PC-3 (cell line): Measurements from ENCODE around the gene FAM217A. TPM values are rescaled to one million over a fixed set of nuclear protein-coding genes. Genes with fewer than 3 reads are reported as not detected.

ENCODE experiments used
- ATAC-seq: fragments of 200-7000 bp; cut with Tn5 transposase; 2 replicates; pipeline ENCODE4 v1.9.1; 2020; ENCODE audit warnings: mild to moderate bottlenecking, moderate library complexity
- BruUV-seq: library from RNA; stranded (reverse); fragments of 400-500 nt; replicated peaks from 2 replicates; lab custom pipeline; 2021; lab: Mats Ljungman, UMichigan
- CTCF ChIA-PET: fragments of 300-600 bp; sonication (Branson Sonifier 250); formaldehyde crosslinking; loops from one replicate; lab custom pipeline; 2022; ENCODE audit warnings: antibody characterized with exemption; lab: Charles Lee
- POLR2A ChIA-PET: fragments of 300-600 bp; sonication (Branson Sonifier 250); formaldehyde crosslinking; loops from one replicate; lab custom pipeline; 2022; ENCODE audit warnings: antibody characterized with exemption; ENCODE audit not compliant: unreplicated experiment; lab: Charles Lee
- DNase-seq: peaks from one replicate; pipeline ENCODE4 v3.0.0-alpha.2; 2015
- H2AFZ ChIP-seq: fragments of 300-600 bp; sonication (generic); 2 replicates; pipeline ENCODE4 v1.6.0; 2016; ENCODE audit warnings: antibody characterized with exemption, low read length
- H3F3A ChIP-seq: fragments of 300-600 bp; sonication (generic); one replicate; pipeline ENCODE4 v1.6.0; 2017; ENCODE audit warnings: antibody characterized with exemption, low read length, control low read depth, mild to moderate bottlenecking; ENCODE audit not compliant: unreplicated experiment
- H3K27ac ChIP-seq: fragments of 300-600 bp; sonication (generic); 2 replicates; pipeline ENCODE4 v1.5.1; 2016; ENCODE audit warnings: mild to moderate bottlenecking, low read length
- H3K27me3 ChIP-seq: fragments of 300-600 bp; sonication (generic); 2 replicates; pipeline ENCODE4 v1.6.1; 2016; ENCODE audit warnings: low read length, mixed read lengths
- H3K36me3 ChIP-seq: fragments of 300-600 bp; sonication (generic); 2 replicates; pipeline ENCODE4 v1.6.1; 2016; ENCODE audit warnings: low read depth, mixed run types, low read length, mixed read lengths
- H3K4me1 ChIP-seq: fragments of 300-600 bp; sonication (generic); 2 replicates; pipeline ENCODE4 v1.5.1; 2016; ENCODE audit warnings: low read length; ENCODE audit not compliant: insufficient read depth
- H3K4me2 ChIP-seq: fragments of 300-600 bp; sonication (generic); 2 replicates; pipeline ENCODE4 v1.6.0; 2016; ENCODE audit warnings: low read length
- H3K4me3 ChIP-seq: fragments of 300-600 bp; sonication (generic); 2 replicates; pipeline ENCODE4 v1.5.1; 2016; ENCODE audit warnings: mild to moderate bottlenecking, low read length, mixed read lengths
- H3K79me2 ChIP-seq: fragments of 300-600 bp; sonication (generic); 2 replicates; pipeline ENCODE4 v1.6.1; 2017; ENCODE audit warnings: low read length, mixed read lengths
- H3K9ac ChIP-seq: fragments of 300-600 bp; sonication (generic); 2 replicates; pipeline ENCODE4 v1.6.0; 2016; ENCODE audit warnings: mild to moderate bottlenecking, low read length
- H3K9me2 ChIP-seq: fragments of 300-600 bp; sonication (generic); replicated peaks from 2 replicates; pipeline ENCODE4 v1.6.1; 2016; ENCODE audit warnings: mixed run types, low read length, mixed read lengths
- H3K9me3 ChIP-seq: fragments of 300-600 bp; sonication (generic); 2 replicates; pipeline ENCODE4 v1.6.1; 2016; ENCODE audit warnings: low read length, mixed read lengths
- H4K20me1 ChIP-seq: fragments of 300-600 bp; sonication (generic); 2 replicates; pipeline ENCODE4 v1.6.1; 2016; ENCODE audit warnings: low read length, mixed read lengths
- EZH2 ChIP-seq: fragments of 300-600 bp; sonication (generic); IDR thresholded peaks from one replicate; pipeline ENCODE4 v1.6.1; 2017; ENCODE audit warnings: antibody characterized with exemption, mild to moderate bottlenecking, low read length; ENCODE audit not compliant: unreplicated experiment
- EZH2phosphoT487 ChIP-seq: fragments of 300-600 bp; sonication (generic); IDR thresholded peaks from 2 replicates; pipeline ENCODE4 v1.6.1; 2018; ENCODE audit warnings: mild to moderate bottlenecking, antibody characterized with exemption, low read length, borderline replicate concordance
- intact Hi-C: fragments of 100-400 bp; cut with micrococcal nuclease; formaldehyde crosslinking; loops from 2 replicates; pipeline ENCODE4 v1.9.0; 2023
- total RNA-seq: library from RNA; depleted of rRNA; stranded (reverse); fragments of >200 nt; gene quantifications from 2 replicates; pipeline ENCODE4 v1.2.3, GENCODE V29; 2014
- TF ChIP-seq, protein P1 (sequence below): fragments of 300-600 bp; sonication (generic); conservative IDR thresholded peaks from 2 replicates; pipeline ENCODE4 v1.5.1; 2017; ENCODE audit warnings: antibody characterized with exemption, low read depth, mild to moderate bottlenecking, low read length

FAM217A gene
- total RNA-seq, 1 experiment from 2014 or later, result not detected

GRCh38 chr6:4124351-4124750 lies 45.4 kb upstream of the FAM217A start:
- TF ChIP-seq EZH2phosphoT487 (no peak), EZH2 (no peak)
- TF ChIP-seq, protein P1, sequence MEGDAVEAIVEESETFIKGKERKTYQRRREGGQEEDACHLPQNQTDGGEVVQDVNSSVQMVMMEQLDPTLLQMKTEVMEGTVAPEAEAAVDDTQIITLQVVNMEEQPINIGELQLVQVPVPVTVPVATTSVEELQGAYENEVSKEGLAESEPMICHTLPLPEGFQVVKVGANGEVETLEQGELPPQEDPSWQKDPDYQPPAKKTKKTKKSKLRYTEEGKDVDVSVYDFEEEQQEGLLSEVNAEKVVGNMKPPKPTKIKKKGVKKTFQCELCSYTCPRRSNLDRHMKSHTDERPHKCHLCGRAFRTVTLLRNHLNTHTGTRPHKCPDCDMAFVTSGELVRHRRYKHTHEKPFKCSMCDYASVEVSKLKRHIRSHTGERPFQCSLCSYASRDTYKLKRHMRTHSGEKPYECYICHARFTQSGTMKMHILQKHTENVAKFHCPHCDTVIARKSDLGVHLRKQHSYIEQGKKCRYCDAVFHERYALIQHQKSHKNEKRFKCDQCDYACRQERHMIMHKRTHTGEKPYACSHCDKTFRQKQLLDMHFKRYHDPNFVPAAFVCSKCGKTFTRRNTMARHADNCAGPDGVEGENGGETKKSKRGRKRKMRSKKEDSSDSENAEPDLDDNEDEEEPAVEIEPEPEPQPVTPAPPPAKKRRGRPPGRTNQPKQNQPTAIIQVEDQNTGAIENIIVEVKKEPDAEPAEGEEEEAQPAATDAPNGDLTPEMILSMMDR, result no peak
- peaks cover 44% of the 10 kb centered on the region for H3K4me1 ChIP-seq
- DNase-seq, result no peak
- H4K20me1 ChIP-seq, result no peaks in the 10 kb centered on the region
- intact Hi-C loops, result no loop called here
- no peaks in the 10 kb centered on the region for H3K9me3 ChIP-seq
- no peaks in the 10 kb centered on the region for H3K27me3 ChIP-seq
- H3K36me3 ChIP-seq, result peaks cover 52% of the 10 kb centered on the region
- no peaks in the 10 kb centered on the region for H3K9me2 ChIP-seq
- POLR2A ChIA-PET, result no interaction called here
- CTCF ChIA-PET, result no interaction called here
- ATAC-seq, result no peak
- no peak overlapping the region for H3K27ac ChIP-seq
- H3K4me3 ChIP-seq, result no peak overlapping the region
- no peaks in the 10 kb centered on the region for H3K79me2 ChIP-seq
- H3K4me2 ChIP-seq, result no peak overlapping the region
- BruUV-seq, result no TSS peak
- H2AFZ ChIP-seq, result no peak overlapping the region
- H3K9ac ChIP-seq, result no peak overlapping the region
- peaks cover 10% of the 10 kb centered on the region for H3F3A ChIP-seq

DNA sequence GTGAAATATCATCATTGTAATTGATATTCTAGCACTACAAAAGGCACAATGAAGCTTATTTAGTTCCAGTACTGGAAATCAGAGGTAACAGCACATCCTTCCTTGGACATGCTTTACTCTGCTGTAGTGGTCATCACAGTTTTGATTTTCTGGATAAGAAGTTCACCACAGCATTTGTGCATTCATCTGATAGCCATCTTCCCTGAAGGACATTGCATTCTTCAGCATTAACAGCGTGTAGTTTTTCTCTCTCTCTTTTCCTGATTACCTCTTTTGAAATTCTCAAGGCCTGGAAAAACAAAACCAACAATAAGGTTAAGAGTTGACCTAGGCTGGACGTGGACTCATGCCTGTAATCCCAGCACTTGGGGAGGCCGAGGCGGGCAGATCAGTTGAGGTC lies 36.8 kb upstream of the FAM217A start:
- H3K4me1 ChIP-seq, result no peaks in the 10 kb centered on the region; the same call in 1 of the 2 replicates
- intact Hi-C loops, result no loop called here
- no peak overlapping the region for H3K4me3 ChIP-seq
- TF ChIP-seq EZH2phosphoT487, result no peak
- TF ChIP-seq EZH2, result no peak
- TF ChIP-seq, protein P1, result no peak
- no peaks in the 10 kb centered on the region for H3K27me3 ChIP-seq
- no peaks in the 10 kb centered on the region for H4K20me1 ChIP-seq
- H3K27ac ChIP-seq, result no peak overlapping the region
- ChIA-PET POLR2A (no interaction called here), CTCF (no interaction called here)
- no peak for ATAC-seq
- H3K36me3 ChIP-seq, result peaks cover 41% of the 10 kb centered on the region
- no peak overlapping the region for H3K4me2 ChIP-seq
- no peaks in the 10 kb centered on the region for H3K79me2 ChIP-seq
- H3F3A ChIP-seq, result no peaks in the 10 kb centered on the region
- H2AFZ ChIP-seq, result no peak overlapping the region
- DNase-seq, result no peak
- peaks cover 3% of the 10 kb centered on the region; the same call in 1 of the 2 replicates for H3K9me3 ChIP-seq
- no peak overlapping the region for H3K9ac ChIP-seq
- BruUV-seq, result no TSS peak
- H3K9me2 ChIP-seq, result no peaks in the 10 kb centered on the region

- Histone ChIP-seq H3F3A (no peaks in the 10 kb centered on the region), H3K9me2 (no peaks in the 10 kb centered on the region), H3K79me2 (no peaks in the 10 kb centered on the region), H3K9me3 (peaks cover 3% of the 10 kb centered on the region; the same call in 1 of the 2 replicates), H4K20me1 (no peaks in the 10 kb centered on the region), H3K4me1 (peaks cover 12% of the 10 kb centered on the region), H3K27ac (no peak overlapping the region), H2AFZ (no peak overlapping the region), H3K9ac (no peak overlapping the region), H3K36me3 (peaks cover 34% of the 10 kb centered on the region), H3K27me3 (no peaks in the 10 kb centered on the region), H3K4me3 (no peak overlapping the region), H3K4me2 (no peak overlapping the region)
- TF ChIP-seq EZH2phosphoT487, result no peak
- no peak for TF ChIP-seq EZH2
- TF ChIP-seq, protein P1, result no peak
- POLR2A ChIA-PET, result no interaction called here
- no TSS peak for BruUV-seq
- intact Hi-C loops, result no loop called here
- ATAC-seq, result no peak
- CTCF ChIA-PET, result interaction anchor here (0.6 kb wide), 1 partner anchor 25 kb away, joined by 3 read pairs; no protein-coding TSS in a partner anchor
- DNase-seq, result no peak
Observed at GRCh38 chr6:4114123-4114522, 35.2 kb upstream of the FAM217A start.
